GM12874 (cell line): ENCODE results near the gene KCNIP4.

Source experiments
- TF ChIP-seq, protein P1 (sequence below): IDR thresholded peaks from 2 replicates; pipeline ENCODE4 v1.5.1; 2011; ENCODE audit warnings: low read depth, mild to moderate bottlenecking, control low read depth, low read length, moderate library complexity; ENCODE audit not compliant: insufficient read depth

The KCNIP4 gene

DNA sequence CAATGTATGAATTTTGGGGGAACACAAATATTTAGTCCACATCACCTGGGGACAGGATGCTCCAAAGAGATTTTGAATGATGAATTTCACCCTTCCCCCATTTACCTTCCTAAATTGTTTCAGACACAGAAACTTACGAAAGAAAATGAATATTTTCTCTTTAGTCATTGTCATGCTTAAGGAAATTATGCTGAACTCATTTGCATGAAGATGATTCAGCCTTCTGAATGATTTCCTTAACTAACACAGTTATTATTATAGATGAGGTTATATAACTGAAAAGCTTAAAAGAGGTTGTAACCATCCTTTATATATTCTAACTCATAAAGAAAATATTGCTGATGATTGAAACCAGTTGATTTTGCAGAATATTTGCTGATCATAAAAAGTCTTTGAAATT, 61.1 kb downstream of the KCNIP4 start:
- TF ChIP-seq, protein P1, sequence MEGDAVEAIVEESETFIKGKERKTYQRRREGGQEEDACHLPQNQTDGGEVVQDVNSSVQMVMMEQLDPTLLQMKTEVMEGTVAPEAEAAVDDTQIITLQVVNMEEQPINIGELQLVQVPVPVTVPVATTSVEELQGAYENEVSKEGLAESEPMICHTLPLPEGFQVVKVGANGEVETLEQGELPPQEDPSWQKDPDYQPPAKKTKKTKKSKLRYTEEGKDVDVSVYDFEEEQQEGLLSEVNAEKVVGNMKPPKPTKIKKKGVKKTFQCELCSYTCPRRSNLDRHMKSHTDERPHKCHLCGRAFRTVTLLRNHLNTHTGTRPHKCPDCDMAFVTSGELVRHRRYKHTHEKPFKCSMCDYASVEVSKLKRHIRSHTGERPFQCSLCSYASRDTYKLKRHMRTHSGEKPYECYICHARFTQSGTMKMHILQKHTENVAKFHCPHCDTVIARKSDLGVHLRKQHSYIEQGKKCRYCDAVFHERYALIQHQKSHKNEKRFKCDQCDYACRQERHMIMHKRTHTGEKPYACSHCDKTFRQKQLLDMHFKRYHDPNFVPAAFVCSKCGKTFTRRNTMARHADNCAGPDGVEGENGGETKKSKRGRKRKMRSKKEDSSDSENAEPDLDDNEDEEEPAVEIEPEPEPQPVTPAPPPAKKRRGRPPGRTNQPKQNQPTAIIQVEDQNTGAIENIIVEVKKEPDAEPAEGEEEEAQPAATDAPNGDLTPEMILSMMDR: no peak

DNA sequence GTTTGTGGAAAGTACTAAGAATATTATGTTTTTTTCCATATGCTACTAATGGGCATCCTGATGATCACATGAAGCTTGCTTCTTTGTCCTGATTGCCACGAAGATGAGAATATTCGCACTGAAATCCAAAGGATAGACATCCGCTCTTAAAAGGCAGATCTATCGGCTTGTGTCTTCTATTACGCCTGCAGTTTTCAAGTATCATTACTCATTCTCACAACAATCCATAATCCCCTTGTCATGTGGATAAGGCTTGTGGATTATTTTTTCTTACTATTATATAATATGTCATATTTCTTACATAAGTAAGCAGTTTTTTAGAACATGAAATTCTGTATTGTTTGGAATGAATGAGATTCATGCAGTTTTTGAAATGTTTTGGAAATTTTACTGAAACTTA, 62.8 kb downstream of the KCNIP4 start:
- TF ChIP-seq, protein P1: no peak

DNA sequence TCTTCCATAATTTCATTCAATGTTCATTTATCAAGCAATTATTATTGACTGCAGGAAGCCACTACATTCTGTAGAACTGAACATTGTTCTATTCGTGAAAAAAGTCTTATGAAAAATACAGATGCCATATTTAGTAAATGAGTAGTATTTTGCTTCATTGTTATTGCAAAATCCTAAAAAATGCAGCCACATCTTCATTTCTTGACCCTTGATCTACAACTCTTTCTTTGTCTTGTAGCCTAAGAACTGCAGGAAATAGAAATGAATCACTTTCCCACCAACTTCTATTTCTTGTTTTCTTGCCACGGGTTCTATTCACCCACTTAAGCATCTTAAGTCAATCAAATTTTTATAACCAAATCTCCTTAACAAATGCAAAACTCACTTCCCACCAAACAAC, 63.3 kb downstream of the KCNIP4 start:
- TF ChIP-seq, protein P1: no peak

DNA sequence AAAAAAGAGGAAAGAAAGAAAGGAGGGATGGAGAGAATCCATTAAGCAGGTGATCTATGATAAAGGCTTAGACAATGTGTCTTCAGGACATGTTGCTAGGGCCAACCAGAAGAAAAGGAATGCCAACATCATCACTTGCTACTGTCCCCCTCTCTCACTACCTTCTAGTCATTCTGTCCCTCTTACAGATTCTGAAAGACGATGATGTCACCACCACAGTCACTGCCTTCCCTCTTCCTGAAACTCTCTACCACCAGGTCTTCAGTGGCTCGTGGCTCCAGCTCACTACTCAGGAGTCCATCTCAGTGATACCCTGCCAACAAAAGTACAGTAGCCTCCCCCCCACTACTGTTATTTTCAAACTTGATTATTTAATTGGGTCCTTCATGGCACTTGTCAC, 64.0 kb downstream of the KCNIP4 start:
- TF ChIP-seq, protein P1: no peak

DNA sequence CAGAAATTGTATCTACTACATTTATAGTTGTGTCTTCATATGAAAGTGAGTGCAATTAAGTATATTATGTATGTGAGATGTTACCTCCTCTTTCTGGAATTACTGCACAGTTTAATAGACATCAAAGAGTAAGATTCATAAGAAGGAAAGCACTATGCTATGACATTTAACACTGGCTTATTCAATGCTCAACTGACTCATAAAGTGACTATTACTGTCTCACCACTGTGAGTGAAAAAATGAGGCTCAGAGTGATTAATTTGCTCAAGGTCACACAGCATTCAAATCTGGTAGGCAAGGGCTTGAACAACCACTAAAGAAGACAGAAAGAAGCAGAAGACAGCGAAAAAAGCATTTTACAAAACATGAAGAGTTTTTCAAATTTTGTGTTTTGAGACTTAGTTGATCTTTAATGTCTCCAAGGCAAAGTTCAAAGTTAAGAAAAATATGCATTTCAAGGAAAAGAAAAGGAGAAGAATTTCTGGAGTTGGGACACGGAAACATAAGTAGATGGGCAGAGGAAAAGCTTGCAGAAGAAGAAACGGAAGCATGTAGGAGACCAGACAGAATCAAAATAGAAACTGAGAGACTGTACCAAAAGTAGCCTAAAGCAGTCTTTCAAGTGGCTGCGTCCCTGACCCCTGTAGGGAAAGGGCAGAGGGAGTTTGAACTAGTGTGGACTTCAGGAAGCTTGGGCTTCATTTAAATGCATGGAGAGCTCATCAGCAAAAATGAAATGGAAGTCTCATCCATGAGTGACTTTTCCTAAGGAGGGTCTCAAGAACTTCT, 66.3 kb downstream of the KCNIP4 start:
- TF ChIP-seq, protein P1: no peak

DNA sequence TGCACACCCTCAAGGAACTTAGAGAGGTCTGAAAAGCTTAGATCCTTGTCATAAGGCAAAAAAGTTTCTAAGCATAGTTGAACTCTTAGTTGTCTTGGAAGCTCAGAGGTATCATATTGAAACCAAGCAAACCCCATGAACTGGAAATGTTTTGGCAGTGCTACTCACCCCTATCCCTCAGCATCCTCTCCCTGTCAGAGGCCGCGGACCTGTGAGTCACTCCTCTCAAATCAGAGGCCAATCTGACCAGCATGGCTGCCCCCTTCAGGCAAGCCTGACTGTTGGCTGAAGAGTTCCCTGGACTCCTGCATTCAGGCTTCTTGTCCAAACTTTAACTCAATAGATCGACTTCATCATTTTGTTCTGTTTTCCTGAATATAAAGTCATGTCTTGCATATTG, 69.4 kb downstream of the KCNIP4 start:
- TF ChIP-seq, protein P1: no peak

DNA sequence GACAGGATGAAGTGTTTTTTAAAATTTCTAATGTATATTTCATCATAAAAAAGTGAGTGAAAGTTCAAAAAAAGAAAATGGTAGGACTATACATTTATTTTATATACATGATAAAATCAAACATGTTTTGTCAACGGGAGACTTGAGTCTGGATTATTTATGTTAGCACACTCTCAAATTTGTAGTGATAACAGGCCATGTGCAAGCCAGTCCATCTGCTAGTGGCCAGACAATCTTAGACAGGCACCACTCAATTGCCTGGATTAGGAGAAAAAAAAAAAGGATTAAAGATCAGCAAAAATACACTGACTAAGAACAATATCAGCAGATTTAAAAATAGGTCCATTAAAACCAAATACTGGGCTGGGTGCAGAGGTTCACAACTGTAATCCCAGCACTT, 71.9 kb downstream of the KCNIP4 start:
- TF ChIP-seq, protein P1: no peak
